ENCODE measurements around the gene KRAS.
"Not testable (repeated sequence)": the region's sequence is repeated elsewhere in the genome, so short reads cannot be mapped to it uniquely, and the experiment has no call there.

Gene KRAS

DNA sequence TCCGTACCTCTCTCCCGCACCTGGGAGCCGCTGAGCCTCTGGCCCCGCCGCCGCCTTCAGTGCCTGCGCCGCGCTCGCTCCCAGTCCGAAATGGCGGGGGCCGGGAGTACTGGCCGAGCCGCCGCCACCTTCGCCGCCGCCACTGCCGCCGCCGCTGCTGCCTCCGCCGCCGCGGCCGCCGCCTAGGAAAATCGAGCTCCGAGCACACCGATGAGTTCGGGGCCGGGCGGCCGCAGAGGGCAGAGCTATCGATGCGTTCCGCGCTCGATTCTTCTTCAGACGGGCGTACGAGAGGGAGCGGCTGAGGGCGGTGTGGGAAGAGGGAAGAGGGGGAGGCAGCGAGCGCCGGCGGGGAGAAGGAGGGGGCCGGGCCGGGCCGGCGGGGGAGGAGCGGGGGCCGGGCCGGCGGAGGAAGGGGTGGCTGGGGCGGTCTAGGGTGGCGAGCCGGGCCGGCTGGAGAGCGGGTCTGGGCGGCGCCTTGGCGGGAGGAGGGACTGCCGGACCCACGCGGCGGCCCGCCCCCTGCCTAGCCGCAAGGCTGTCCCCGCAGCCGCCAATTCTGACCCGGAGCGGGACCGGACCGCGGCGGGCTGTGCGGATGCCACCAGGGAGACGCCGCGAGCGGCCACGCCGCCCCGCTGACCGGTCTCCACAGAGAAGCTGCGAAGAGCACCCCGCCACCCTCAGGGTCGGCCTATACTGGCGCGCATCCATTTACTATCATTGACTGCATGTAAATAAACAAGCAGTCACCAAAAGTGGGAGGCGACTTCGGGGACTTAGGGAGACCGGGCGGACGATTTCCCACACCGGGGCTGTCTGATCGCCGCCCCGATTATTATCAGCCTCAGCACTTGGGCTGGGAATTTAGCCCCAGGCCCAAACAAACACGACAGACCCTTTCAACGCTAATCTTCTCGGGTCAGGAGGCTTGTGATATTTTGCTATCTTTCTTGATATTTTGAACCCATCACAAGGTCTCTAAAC is at the start of gene KRAS:
Gene KRAS, minus strand, starts transcription at position 186 of the 987 bp plus-strand sequence.
- peak; percentile 91 for DNase-seq

DNA sequence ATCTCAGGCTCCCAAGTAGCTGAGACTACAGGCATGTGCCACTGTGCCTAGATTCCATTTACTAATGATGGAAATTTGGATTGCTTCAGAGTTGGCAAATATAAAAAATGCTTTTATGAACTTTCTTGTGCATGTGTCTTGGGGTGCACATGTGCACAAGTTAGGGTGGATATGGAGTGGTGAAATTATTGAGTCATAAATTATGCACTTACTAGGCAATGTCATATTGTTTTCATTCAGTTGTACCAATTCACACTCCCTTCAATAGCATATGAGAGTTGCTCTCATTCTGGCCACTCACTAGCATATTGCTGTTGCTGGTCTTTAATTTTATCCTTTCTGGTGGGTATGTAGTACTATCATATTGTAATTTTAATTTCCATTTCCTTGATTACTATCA is 45.7 kb upstream of the KRAS start:
- DNase-seq = no peak

DNA sequence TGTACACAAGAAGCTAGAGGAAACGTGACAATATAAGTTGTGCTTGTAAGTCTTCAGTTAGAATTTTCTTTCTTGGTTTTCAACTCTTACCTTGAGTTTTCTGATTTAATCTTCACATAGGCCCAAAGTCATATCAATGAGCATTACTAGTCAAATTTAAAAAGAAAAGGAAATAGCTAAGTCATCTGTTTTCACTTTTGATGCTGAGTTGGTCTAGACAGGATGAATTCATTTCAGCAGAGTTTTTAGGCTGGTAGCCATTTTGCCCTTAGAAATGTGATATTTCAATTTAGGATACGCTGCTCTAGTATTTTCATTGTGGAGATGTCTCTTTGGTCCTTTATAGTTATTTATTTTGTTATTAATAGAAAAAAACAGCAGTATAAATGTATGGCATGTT is 44.6 kb upstream of the KRAS start:
- DNase-seq = no peak

DNA sequence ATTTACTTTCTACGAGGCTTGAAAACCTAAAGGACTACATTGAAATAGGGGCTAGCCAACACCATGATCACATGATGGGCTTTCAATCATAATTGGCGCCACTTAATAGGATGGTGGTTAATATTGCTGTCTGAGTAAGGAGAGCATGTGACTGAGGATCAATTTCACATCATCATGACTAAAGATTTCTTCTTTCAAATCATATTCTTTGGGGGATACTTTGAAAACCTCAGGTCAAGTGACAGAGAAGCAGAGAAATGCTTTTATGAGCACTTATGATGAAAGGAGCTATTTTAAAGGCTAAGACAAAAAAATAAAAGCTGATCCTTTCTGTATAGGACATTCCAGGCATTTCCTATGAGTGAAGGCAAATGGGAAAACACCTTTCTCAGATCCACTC is 42.9 kb upstream of the KRAS start:
- DNase-seq = no peak

DNA sequence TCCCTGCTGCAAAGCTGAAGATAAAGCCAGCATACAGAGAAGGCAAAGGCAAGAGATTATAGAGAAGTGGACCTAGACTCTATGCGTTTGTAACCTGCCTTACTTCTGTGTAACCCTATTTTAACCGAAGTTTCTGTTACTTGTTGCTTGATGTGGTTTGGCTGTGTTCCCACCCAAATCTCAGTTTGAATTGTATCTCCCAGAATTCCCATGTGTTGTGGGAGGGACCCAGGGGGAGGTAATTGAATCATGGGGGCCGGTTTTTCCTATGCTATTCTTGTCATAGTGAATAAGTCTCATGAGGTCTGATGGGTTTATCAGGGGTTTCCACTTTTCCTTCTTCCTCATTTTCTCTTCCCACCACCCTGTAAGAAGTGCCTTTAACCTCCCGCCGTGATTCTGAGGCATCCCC is 42.1 kb upstream of the KRAS start:
- DNase-seq = not testable (repeated sequence)

DNA sequence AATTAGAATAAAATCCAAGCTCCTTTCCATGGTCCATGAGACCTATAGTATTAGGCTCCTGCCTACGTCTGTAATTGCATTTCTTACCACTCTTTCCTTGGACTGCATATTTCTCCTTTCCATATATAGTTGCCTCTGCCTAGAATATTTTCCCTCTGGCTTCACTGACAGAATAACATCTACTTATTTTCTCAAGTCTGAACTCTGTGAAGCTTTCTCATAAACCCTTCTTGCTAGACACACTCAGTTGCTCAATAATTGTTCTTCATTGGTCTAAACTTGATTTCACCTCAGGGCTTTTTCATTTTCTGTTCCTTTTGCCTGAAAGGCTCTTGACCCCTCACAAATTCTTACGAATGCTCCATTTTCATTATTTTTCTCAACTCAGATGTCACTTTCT is 36.9 kb upstream of the KRAS start:
- DNase-seq = no peak

DNA sequence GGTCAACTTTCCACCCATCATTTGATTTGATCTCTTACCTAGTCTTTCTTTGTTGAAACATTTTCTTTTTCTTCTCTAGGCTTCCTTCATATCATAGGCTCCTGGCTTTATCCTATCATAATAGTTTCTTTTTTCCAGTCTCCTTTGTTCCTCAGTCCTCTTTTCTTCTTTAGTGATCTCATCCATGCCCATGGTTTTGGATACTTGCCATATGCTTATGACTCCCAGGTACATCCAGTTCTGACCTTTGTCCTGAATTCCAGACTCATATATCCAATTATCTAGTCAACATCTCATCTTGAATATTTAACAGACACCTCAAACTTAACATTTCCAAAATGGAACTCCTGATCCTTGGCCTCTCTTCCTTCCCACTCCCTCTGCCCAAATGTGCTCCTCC is 36.1 kb upstream of the KRAS start:
- DNase-seq = no peak

DNA sequence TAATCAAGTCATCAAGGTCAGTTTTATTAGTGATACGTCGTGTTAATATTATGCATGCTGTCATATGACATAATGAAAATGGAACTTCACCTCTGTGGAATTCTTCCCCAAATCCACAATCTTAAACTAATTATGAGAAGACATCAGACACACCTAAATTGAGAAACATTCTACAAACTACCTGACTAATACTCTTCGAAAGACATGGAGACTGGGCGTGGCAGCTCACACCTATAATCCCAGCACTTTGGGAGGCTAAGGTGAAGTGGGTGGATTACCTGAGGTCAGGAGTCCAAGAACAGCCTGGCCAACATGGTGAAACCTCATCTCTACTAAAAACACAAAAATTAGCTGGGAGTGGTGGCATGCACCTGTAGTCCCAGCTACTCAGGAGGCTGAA is 33.3 kb upstream of the KRAS start:
- no peak for DNase-seq

DNA sequence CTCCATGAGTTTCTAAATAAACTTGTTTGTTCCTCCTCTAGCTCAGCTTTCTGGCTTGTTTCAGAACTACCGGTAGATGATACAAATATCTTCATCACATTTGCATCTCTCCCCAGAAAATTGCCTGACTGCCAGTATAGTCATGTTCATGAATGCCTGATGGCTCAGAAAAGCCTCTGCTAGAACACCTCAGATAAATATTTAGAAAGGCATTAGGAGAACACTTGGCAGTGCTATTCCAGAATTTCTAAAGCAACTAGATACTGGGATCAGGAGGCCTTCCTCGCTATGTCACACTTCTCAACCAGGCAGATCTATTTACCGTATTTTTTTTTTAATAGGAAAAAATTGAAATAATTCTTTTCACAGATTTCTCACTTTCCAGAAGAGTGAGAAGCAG is 32.3 kb upstream of the KRAS start:
- no peak for DNase-seq

DNA sequence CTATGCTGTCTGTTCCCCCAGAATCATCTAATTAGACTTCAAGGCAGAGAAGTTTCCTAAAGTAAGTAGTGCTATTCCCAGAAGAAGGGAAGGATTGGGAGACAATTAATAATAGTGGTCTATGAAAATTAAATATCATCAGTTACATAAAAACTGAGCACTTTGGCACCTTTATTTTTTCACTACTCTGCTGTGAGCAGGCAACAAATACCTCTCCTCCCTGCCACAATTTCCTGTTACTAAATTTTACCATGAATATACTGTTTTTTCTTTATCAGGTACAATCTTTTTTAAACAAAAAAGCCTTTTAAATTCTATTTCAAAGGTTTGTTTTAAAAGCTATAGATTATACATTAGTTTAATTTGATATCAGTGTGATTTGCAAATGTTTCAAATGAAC is 29.4 kb upstream of the KRAS start:
- DNase-seq = no peak

DNA sequence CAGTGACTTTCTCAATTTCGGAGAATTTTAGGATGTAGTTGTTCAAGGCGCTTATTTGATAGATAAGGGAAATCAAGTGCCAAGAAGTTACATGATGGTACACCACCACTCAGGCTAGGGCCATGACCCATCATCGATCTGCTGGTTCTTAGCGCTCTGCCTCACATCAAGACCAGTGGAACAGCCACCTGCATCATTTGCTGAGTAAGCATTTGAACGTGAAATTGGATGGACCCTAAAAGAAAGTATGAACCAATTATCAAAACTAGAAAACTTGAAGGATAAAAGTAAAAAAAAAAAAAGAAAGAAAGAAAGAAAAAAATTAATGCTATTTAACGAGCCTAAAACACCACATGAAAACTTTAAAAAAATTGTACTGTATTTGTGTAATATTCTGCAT is 27.5 kb upstream of the KRAS start:
- DNase-seq = no peak

DNA sequence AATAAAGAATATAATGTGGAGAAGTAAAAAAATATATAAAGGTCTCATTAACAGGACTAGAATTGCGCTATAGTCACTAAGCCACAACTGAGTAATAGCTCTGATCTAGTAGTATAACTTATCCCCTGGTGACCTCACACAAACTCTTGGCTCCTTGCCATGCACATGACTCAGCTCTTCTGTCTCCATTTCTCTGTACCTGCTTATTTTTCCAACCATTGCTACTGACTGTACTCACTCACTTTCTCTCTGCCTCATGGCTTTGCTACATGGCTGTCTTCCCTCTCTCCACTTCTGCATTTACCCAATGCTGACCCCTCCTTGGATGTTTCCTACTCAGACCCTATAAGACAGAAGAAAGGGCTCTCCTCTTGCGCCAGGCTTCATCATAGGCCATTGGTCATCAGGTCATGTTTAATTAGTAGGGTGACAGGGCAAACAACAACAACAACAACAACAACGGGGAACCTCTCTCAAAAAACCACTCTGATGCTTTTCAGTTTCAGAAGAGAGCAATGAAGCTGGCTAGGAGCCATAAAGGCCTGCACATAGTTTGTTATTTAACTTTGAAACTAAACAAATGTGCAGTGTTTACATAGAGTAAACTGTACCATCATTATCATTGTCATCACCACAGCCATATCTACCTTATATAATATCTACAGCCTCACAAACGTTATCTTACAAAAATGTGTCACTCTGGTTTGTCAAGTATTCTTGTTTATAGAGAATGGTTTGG is 25.6 kb upstream of the KRAS start:
- peak; percentile 65 for DNase-seq

DNA sequence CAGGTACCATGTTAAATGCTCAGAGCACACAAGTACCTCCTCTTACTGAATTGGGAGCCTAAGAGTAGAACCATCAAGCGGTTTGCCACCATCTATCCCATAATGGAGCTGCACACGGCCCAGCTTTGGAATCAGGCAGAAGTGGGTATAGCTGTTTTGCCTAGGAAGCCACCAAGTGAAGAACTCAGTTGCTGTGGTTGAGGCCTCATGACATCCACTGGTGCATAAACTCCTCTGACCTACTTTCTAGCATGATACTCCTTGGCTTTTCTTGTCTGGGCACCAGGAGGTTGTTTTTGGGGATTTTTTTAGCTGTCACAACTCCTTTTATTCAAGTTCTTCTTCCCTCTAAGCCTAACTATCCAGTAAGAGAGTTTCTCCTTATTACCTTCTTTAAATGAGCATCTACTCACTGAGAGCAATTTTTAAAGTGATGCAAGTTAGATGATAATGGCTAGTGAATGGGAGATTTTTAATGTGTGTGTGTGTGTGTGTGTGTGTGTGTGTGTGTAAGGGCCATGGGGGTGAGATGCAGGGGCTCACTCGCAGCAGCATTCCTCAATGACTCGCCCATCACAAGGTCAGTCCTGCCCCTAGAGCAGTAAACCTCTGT is 20.9 kb upstream of the KRAS start:
- no peak for DNase-seq

DNA sequence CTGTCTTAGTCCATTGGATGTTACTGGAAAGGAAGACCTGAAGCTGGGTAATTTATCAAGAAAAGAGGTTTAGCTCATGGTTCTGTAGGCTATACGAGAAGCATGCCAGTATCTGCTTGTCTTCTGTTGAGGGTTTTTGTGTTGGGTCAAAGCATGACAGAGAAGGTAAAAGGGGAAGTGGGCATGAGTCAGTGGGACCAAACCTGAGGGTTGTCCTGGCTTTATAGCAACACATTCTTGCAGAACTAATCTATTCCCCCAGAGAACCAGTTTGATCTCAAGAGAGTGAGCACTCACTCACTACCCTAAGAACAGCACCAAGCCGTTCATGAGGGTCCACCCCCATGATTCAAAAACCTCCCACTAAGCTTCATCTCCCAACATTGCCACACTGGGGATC is 19.0 kb upstream of the KRAS start:
- no peak for DNase-seq

DNA sequence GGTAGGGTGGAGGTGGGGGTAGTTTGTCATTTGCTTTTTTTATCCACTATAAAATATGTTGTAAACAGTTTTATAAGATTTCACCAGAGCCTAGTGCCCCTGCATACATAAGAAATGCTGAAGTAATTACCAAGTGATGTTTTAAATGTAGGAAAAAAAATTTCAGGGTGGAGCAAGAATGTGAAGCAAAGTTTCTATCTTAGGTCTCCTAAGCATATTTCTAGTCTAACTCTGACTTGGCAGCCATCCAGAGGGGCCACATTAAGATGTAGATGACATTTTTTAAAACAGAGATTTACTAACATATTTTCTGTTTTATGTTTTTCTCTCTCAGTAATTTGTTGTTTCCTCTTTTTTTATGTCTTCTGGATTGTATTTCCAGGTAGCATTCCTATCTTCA is 15.8 kb upstream of the KRAS start:
- no peak for DNase-seq

DNA sequence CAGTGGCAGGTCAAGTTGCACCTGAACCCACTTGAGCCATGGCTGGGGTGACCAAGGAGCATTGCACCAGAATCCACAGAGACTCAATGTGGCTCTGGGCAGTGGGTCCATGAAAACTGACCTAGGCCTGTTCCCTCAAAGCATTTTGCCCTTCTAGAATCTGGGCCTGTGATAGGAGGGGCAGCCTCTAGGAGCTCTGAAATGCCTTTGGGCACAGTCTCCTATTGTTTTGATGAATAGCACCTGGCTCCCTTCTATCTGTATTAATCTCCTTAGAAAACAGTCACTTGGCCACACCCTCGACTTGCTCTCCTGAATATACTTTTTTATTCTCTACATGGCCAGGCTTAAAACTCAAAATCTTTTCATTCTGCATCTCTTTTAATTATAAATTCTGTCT is 14.1 kb upstream of the KRAS start:
- no peak for DNase-seq

DNA sequence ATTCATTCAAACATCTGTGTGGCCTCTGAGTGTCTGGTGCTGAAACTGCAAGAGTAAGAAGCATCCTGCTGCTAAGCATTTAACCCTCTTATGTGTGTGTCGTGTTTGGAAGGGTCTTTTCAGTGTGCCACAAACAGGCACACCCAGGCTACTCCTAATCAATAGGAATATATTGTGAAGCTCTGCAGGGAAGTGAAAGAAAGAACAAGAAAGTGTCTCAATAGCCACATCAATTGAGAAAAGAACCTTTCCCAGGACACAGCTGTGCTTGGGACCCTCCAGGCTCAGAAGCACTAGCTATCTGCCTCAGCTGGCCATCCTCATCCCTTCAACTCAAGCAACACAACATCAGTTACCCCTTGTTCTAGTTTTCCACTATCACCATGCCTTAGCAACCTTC is 13.4 kb upstream of the KRAS start:
- DNase-seq = no peak

DNA sequence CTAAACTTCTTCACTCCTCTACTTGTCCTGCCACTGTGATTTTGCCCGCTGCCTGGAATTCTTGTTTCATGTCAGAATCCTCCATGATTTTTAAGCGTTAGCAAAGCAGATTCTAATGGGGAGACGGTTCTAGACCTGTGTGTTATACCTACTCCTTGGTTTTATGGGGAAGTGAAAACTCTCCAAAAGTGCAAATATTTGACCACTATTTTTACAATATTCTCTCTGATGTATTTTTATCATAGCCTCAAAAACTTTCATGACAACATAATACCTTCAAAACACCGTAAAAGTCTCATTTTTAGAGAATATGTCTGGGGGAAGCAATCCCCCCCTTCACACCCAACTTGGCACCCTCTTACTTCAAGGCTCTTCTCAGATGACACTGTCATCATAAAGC is 12.9 kb upstream of the KRAS start:
- DNase-seq = no peak

DNA sequence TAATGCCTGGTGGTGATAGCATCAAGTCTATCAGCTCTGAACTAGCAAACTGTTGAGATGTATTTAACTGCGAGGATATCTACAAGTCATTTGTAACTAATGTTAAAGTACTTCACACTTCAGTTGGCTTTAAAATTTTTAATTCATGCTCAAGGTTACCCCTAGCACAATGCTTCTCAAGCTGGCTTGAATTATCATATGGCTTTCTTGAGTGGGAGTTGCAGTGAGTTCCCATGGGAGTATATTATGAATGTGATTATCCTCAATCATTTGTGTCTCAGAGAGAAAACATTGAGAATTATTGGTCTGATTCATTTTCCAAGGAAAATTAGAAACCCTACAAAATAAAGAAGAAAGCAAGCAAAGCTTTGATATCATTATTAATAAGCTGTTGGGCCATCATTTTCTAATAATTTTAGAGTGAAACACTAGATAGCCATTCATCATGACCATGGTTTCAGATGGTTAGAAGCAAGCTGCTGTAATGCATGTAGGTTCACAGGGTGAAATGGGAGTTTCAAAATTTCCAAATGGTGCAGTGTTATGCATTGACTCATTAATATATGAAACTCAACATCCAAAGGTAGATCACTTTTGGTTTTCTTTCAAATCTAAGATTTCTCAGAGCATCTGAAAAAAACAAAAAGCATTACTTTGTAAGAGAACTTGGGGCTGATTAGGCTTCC is 11.8 kb upstream of the KRAS start:
- DNase-seq = no peak

DNA sequence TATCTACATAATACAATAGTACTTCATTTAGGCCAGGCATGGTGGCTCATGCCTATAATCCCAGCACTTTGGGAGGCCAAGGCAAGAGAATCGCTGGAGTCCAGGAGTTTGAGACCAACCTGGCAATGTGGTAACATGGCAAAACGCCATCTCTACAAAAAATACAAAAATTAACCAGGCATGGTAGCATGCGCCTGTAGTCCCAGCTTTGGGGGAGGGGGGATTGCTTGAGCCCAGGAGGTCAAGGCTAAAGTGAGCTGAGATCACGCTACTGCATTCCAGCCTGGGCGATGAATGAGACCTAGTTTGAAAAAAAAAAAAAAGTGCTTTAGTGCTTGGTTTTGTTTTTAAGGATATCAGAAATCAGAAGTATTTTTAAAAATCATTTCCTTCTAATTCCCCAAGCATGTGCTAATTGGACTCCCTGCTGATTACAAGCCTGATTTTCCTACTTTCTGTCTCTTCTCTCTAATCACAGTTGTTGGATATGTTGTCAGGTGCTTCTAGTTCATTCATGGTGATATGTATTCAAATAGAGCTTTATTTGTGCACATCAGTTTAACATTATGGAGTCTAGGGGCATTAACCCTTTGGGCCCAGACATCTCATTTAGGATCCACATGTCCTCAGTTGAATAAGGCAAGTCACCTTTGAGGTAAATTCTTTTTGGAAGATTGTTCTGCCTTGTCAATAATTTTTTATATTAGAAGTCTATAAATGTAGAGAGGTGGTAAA is 7.0 kb upstream of the KRAS start:
- DNase-seq = no peak

DNA sequence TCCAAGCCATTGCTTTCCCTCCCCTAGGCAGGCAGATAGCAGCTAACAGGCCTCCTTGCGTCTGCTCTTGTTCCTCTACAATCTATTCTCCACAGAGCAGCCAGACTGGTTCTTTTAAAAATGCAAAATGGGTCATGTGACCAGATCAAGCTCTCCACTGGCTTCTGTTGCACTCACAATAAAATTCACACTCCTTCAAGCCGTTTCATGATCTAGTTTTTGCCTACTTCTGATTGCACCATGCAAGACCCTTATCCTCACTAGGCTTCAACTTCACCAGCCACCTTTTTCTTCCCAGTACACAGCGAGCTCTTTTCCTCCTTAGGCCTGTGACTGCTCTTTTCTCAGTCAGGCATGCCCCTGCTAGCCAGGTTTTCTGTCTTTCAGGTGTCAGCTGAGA is 6.1 kb upstream of the KRAS start:
- no peak for DNase-seq

DNA sequence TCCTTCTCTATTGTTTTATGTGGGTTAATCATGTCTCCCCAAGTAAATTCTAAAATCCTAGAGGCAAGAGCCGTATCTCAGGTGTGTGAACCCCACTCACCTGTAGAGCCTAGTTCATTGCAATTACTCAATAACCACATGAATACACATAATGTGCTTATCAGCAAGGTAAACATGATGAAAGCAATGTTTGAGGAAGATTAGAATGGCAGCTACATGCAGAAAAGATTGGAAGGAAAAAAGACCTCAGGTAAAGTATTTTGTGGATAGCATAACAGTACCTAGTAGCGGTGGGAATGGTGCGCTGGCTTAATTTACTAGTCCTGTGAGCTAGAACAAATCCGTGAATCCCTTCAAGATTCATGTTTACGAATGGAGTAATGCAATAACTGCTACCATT is 5.3 kb upstream of the KRAS start:
- no peak for DNase-seq

Measured in activated CD8-positive, alpha-beta memory T cell treated with anti-CD3 and anti-CD28 coated beads, Interleukin-2, amount 50 U/mL, for 4 hours (primary cell).